Measurements from ENCODE around the gene ATP11B. TPM values are rescaled to one million over a fixed set of nuclear protein-coding genes. Genes with fewer than 3 reads are reported as not detected.

The ATP11B gene
- total RNA-seq, 1 donor from 2014 or later: 59.0 TPM

DNA sequence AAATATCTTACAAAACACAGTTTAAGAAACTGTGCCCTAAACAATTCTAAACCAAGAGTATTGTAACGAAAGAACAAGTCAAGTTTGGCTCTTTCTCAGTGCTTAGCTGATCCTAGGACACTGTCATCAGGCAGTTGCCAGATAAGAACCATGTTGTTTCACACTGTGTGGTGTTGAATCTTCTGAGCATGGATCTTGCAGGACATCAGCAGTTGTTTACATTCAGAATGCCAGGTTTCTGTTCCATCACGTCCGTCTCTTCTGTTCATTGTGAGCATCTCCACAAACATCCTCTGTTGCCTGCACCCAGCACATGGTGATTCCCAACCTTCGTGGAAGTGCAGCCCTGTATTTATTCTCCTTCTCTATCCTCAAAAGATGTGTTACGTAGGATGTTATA is 119.2 kb downstream of the ATP11B start:
- Histone ChIP-seq H3K9ac (no peak overlapping the region), H3K79me2 (ENCODE audit: low read depth) (no peaks in the 10 kb centered on the region), H3K27ac (no peak overlapping the region), H3K4me1 (peaks cover 10% of the 10 kb centered on the region), H4K20me1 (ENCODE audit: low read depth) (no peaks in the 10 kb centered on the region), H2AFZ (replicated peaks) (no peak overlapping the region), H3K36me3 (no peaks in the 10 kb centered on the region), H3F3A (ENCODE audit: low read depth) (peaks cover 4% of the 10 kb centered on the region), H3K9me3 (ENCODE audit: low read depth) (no peaks in the 10 kb centered on the region), H3K27me3 (no peaks in the 10 kb centered on the region), H3K4me3 (no peak overlapping the region), H3K4me2 (no peak overlapping the region)
- H3K27me3 Mint-ChIP-seq (ENCODE audit: insufficient read depth, low read depth): peaks cover 2% of the 10 kb centered on the region
- H3K9me3 Mint-ChIP-seq: no peaks in the 10 kb centered on the region
- no peak for DNase-seq (ENCODE audit: low spot score)
- peaks cover 2% of the 10 kb centered on the region for H3K36me3 Mint-ChIP-seq
- TF ChIP-seq EZH2phosphoT487 (IDR thresholded peaks at IDR 0.05) (no peak), EZH2 (IDR thresholded peaks at IDR 0.05) (no peak)
- TF ChIP-seq, protein P1, sequence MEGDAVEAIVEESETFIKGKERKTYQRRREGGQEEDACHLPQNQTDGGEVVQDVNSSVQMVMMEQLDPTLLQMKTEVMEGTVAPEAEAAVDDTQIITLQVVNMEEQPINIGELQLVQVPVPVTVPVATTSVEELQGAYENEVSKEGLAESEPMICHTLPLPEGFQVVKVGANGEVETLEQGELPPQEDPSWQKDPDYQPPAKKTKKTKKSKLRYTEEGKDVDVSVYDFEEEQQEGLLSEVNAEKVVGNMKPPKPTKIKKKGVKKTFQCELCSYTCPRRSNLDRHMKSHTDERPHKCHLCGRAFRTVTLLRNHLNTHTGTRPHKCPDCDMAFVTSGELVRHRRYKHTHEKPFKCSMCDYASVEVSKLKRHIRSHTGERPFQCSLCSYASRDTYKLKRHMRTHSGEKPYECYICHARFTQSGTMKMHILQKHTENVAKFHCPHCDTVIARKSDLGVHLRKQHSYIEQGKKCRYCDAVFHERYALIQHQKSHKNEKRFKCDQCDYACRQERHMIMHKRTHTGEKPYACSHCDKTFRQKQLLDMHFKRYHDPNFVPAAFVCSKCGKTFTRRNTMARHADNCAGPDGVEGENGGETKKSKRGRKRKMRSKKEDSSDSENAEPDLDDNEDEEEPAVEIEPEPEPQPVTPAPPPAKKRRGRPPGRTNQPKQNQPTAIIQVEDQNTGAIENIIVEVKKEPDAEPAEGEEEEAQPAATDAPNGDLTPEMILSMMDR (IDR thresholded peaks at IDR 0.05): no peak
- H3K4me3 Mint-ChIP-seq: no peak overlapping the region
- peaks cover 10% of the 10 kb centered on the region for H3K4me1 Mint-ChIP-seq
- no peak overlapping the region for H3K27ac Mint-ChIP-seq

DNA sequence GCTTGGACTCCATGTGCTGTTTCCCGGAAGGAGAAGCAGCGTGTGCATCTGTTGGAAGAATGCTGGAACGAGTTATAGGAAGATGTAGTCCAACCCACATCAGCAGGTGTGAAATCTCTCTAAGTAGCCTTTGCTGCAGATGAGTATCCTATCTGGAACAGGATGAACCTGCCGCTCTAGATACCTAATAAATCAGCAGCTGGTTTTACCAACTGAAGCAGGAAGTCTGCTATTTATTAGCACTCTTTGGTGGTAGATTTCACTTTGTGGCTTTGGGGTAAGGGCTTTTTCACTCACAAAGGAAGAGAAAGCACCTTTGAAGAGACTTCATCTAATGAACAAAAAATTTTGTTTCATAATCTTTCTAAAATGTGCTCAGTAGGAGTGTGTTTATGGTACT is 120.6 kb downstream of the ATP11B start:
- Histone ChIP-seq H3K36me3 (no peaks in the 10 kb centered on the region), H3K4me2 (no peak overlapping the region)

DNA sequence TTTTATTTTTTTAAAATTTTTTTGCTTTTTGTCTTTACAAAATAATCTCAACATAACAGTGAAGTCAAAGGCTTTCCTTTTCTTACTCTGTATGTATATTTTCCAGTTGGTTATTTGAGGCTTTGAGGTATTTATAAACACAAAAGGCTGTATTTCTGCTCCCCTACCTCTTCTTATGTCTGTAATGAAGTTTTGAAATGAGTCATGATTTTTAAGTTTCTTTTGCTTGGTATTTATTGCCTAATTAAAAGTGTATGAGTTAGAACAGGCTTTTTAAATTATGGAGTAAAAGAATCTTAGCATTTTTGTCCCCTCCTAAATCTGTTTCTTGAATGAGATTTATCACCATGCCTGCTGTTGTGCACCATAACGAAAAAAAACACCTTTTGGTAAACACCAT is 121.0 kb downstream of the ATP11B start:
- H3K79me2 ChIP-seq (ENCODE audit: low read depth): no peaks in the 10 kb centered on the region
- no peak for TF ChIP-seq EZH2 (IDR thresholded peaks at IDR 0.05)
- TF ChIP-seq, protein P1 (IDR thresholded peaks at IDR 0.05): no peak
- no peak for TF ChIP-seq EZH2phosphoT487 (IDR thresholded peaks at IDR 0.05)
- H3K9me3 ChIP-seq (ENCODE audit: low read depth): no peaks in the 10 kb centered on the region
- H3K4me2 ChIP-seq: no peak overlapping the region
- H3K4me3 ChIP-seq: no peak overlapping the region
- H3K4me3 Mint-ChIP-seq: no peak overlapping the region
- no peaks in the 10 kb centered on the region for H3K36me3 ChIP-seq
- peaks cover 10% of the 10 kb centered on the region for H3K4me1 ChIP-seq
- H3K9ac ChIP-seq: no peak overlapping the region
- no peak overlapping the region for H3K27ac ChIP-seq
- no peaks in the 10 kb centered on the region for H3K9me3 Mint-ChIP-seq
- peaks cover 2% of the 10 kb centered on the region for H3K36me3 Mint-ChIP-seq
- H3F3A ChIP-seq (ENCODE audit: low read depth): peaks cover 4% of the 10 kb centered on the region
- no peaks in the 10 kb centered on the region for H4K20me1 ChIP-seq (ENCODE audit: low read depth)
- DNase-seq (ENCODE audit: low spot score): no peak
- H2AFZ ChIP-seq (replicated peaks): no peak overlapping the region
- H3K4me1 Mint-ChIP-seq: peaks cover 10% of the 10 kb centered on the region
- peaks cover 2% of the 10 kb centered on the region for H3K27me3 Mint-ChIP-seq (ENCODE audit: insufficient read depth, low read depth)
- H3K27ac Mint-ChIP-seq: no peak overlapping the region
- no peaks in the 10 kb centered on the region for H3K27me3 ChIP-seq

More for the DNA sequence above, 120.6 kb downstream of the ATP11B start:
- Mint-ChIP-seq H3K4me1 (peaks cover 10% of the 10 kb centered on the region), H3K36me3 (peaks cover 2% of the 10 kb centered on the region), H3K4me3 (no peak overlapping the region), H3K27ac (no peak overlapping the region), H3K9me3 (no peaks in the 10 kb centered on the region), H3K27me3 (ENCODE audit: insufficient read depth, low read depth) (peaks cover 2% of the 10 kb centered on the region)
- peaks cover 4% of the 10 kb centered on the region for H3F3A ChIP-seq (ENCODE audit: low read depth)
- no peaks in the 10 kb centered on the region for H3K27me3 ChIP-seq
- H3K79me2 ChIP-seq (ENCODE audit: low read depth): no peaks in the 10 kb centered on the region
- H3K4me3 ChIP-seq: no peak overlapping the region
- TF ChIP-seq, protein P1 (IDR thresholded peaks at IDR 0.05): no peak
- no peak for TF ChIP-seq EZH2 (IDR thresholded peaks at IDR 0.05)
- DNase-seq (ENCODE audit: low spot score): no peak
- peaks cover 10% of the 10 kb centered on the region for H3K4me1 ChIP-seq
- H3K9me3 ChIP-seq (ENCODE audit: low read depth): no peaks in the 10 kb centered on the region
- no peak overlapping the region for H2AFZ ChIP-seq (replicated peaks)
- no peak overlapping the region for H3K27ac ChIP-seq
- no peak overlapping the region for H3K9ac ChIP-seq
- H4K20me1 ChIP-seq (ENCODE audit: low read depth): no peaks in the 10 kb centered on the region
